ENCODE measurements around the gene RAPGEF4. TPM values are rescaled to one million over a fixed set of nuclear protein-coding genes. Genes with fewer than 3 reads are reported as not detected.
A peak's percentile ranks its signal among the peaks of the same experiment; 100 is the strongest.

RAPGEF4 gene
- total RNA-seq, 3 donors from 2014 or later = 1.2 to 2.8 (median 2.2) TPM

- no peaks in the 10 kb centered on the region for H3K9me3 ChIP-seq
- TF ChIP-seq CTCF (IDR thresholded peaks at IDR 0.05) = no peak
- DNase-seq (no peak), ATAC-seq (no peak)
- intact Hi-C loops (cut with DNase I, micrococcal nuclease) = no loop called here
- no peak overlapping the region for H3K4me3 ChIP-seq
- no peaks in the 10 kb centered on the region for H3K36me3 ChIP-seq (ENCODE audit: low read depth)
- H3K4me1 ChIP-seq (ENCODE audit: low read depth) = no peaks in the 10 kb centered on the region
These were observed 284.1 kb downstream of the RAPGEF4 start for GRCh38 chr2:173019755-173020154.

- Histone ChIP-seq H3K36me3 (ENCODE audit: low read depth) (no peaks in the 10 kb centered on the region), H3K9me3 (no peaks in the 10 kb centered on the region), H3K4me3 (no peak overlapping the region), H3K4me1 (ENCODE audit: low read depth) (no peaks in the 10 kb centered on the region)
- peak; percentile 46 for ATAC-seq
- intact Hi-C loops (cut with DNase I, micrococcal nuclease) = no loop called here
- no peak for DNase-seq
- no peak for TF ChIP-seq CTCF (IDR thresholded peaks at IDR 0.05)
These were observed 286.3 kb downstream of the RAPGEF4 start for GRCh38 chr2:173021939-173022371.

GRCh38 chr2:173023718-173024117, 288.1 kb downstream of the RAPGEF4 start:
- ATAC-seq (no peak), DNase-seq (no peak)
- no peaks in the 10 kb centered on the region for H3K36me3 ChIP-seq (ENCODE audit: low read depth)
- no peaks in the 10 kb centered on the region for H3K9me3 ChIP-seq
- intact Hi-C loops (cut with DNase I, micrococcal nuclease) = no loop called here
- no peak overlapping the region for H3K4me3 ChIP-seq
- TF ChIP-seq CTCF (IDR thresholded peaks at IDR 0.05) = no peak
- peaks cover 12% of the 10 kb centered on the region for H3K4me1 ChIP-seq (ENCODE audit: low read depth)

GRCh38 chr2:173026479-173026878, 290.8 kb downstream of the RAPGEF4 start:
- TF ChIP-seq CTCF (IDR thresholded peaks at IDR 0.05) = no peak
- H3K4me1 ChIP-seq (ENCODE audit: low read depth) = peaks cover 14% of the 10 kb centered on the region
- no peak overlapping the region for H3K4me3 ChIP-seq
- no peaks in the 10 kb centered on the region for H3K36me3 ChIP-seq (ENCODE audit: low read depth)
- intact Hi-C loops (cut with DNase I, micrococcal nuclease) = loop anchor here (5.0 kb wide), 2 partner anchors 181 to 186 kb away; no protein-coding TSS in a partner anchor
- no peaks in the 10 kb centered on the region for H3K9me3 ChIP-seq
- no peak for ATAC-seq
- no peak for DNase-seq

- intact Hi-C loops (cut with DNase I, micrococcal nuclease) = loop anchor here (5.0 kb wide), 2 partner anchors 180 to 185 kb away; no protein-coding TSS in a partner anchor
- DNase-seq = peak in 2 of 3 donors; percentile 49 to 97
- Histone ChIP-seq H3K4me3 (no peak overlapping the region), H3K4me1 (ENCODE audit: low read depth) (peaks cover 14% of the 10 kb centered on the region), H3K36me3 (ENCODE audit: low read depth) (no peaks in the 10 kb centered on the region), H3K9me3 (no peaks in the 10 kb centered on the region)
- TF ChIP-seq CTCF (IDR thresholded peaks at IDR 0.05) = peak; percentile 91
- peak; percentile 88 for ATAC-seq
These were observed 291.8 kb downstream of the RAPGEF4 start for GRCh38 chr2:173027181-173028128.

Data from mucosa of descending colon (tissue), 3 donors.